Left forelimb (tissue), 1 donor: Measurements from ENCODE around the gene STX8.
"Not testable (repeated sequence)": the region's sequence is repeated elsewhere in the genome, so short reads cannot be mapped to it uniquely, and the experiment has no call there.

ENCODE experiments used
- DNase-seq: peaks from one replicate; pipeline ENCODE4 v3.0.0-alpha.2; 2018; ENCODE audit warnings: low spot score

Gene STX8

GRCh38 chr17:9401434-9401833 lies 174.2 kb downstream of the STX8 start:
- DNase-seq: no peak

- no peak for DNase-seq
These were observed 186.5 kb downstream of the STX8 start for GRCh38 chr17:9389111-9389527.

GRCh38 chr17:9386401-9386800 lies 189.2 kb downstream of the STX8 start:
- DNase-seq: no peak

- no peak for DNase-seq
These were observed 191.8 kb downstream of the STX8 start for GRCh38 chr17:9383826-9384225.

- no peak for DNase-seq
These were observed 193.0 kb downstream of the STX8 start for GRCh38 chr17:9382626-9383025.

GRCh38 chr17:9381068-9381467 lies 194.6 kb downstream of the STX8 start:
- DNase-seq: no peak

- no peak for DNase-seq
These were observed 195.3 kb downstream of the STX8 start for GRCh38 chr17:9380361-9380760.

- not testable (repeated sequence) for DNase-seq
These were observed 199.4 kb downstream of the STX8 start for GRCh38 chr17:9376177-9376576.

GRCh38 chr17:9371019-9371418 lies 204.6 kb downstream of the STX8 start:
- no peak for DNase-seq

GRCh38 chr17:9370467-9370866 lies 205.2 kb downstream of the STX8 start:
- DNase-seq: no peak

- no peak for DNase-seq
These were observed 207.0 kb downstream of the STX8 start for GRCh38 chr17:9368631-9369030.

- DNase-seq: no peak
These were observed 208.5 kb downstream of the STX8 start for GRCh38 chr17:9367156-9367555.

- no peak for DNase-seq
These were observed 210.7 kb downstream of the STX8 start for GRCh38 chr17:9364837-9365430.

GRCh38 chr17:9363440-9364350 lies 211.9 kb downstream of the STX8 start:
- DNase-seq: no peak

GRCh38 chr17:9361188-9361955 lies 214.2 kb downstream of the STX8 start:
- DNase-seq: no peak

GRCh38 chr17:9360677-9361081 lies 214.9 kb downstream of the STX8 start:
- no peak for DNase-seq

- DNase-seq: no peak
These were observed 219.1 kb downstream of the STX8 start for GRCh38 chr17:9356488-9356911.

- no peak for DNase-seq
These were observed 219.8 kb downstream of the STX8 start for GRCh38 chr17:9355846-9356245.

GRCh38 chr17:9355231-9355630 lies 220.4 kb downstream of the STX8 start:
- DNase-seq: not testable (repeated sequence)

GRCh38 chr17:9350080-9350479 lies 225.5 kb downstream of the STX8 start:
- DNase-seq: no peak

- no peak for DNase-seq
These were observed 229.2 kb downstream of the STX8 start for GRCh38 chr17:9346296-9346926.

- no peak for DNase-seq
These were observed 232.1 kb downstream of the STX8 start for GRCh38 chr17:9343516-9343915.
